Measurements from ENCODE around the gene NHLH1. TPM values are rescaled to one million over a fixed set of nuclear protein-coding genes. Genes with fewer than 3 reads are reported as not detected.
A peak's percentile ranks its signal among the peaks of the same experiment; 100 is the strongest.

The NHLH1 gene
- total RNA-seq, 4 donors from 2014 or later = not detected

DNA sequence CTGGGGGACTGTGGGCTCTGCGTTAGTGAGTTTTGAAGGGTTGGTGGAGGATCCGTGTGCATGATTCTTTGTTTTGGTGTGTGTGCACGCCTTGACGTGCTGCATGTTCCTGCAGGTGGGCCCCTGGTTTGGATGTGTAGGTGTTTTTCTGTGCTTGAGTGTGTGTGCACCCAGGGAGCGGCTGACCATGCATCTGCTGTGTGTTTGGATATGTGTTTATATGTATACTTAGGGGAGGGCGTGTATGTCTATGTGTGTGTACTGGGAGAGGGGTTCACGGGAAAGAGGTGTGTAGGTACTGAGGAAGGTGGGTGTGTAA is 34.6 kb downstream of the NHLH1 start:
- intact Hi-C loops (cut with DNase I) = no loop called here
- WGBS, 2 donors = 32 to 46% methylated on average over 7 of the region's 7 CpGs

GRCh38 chr1:160402001-160402795 is 35.3 kb downstream of the NHLH1 start:
- no peak for DNase-seq
- Histone ChIP-seq H3K9me3 (no peaks in the 10 kb centered on the region), H3K4me3 (replicated peaks in 1 of 3) (no peak overlapping the region), H3K4me1 (peaks cover 9 to 34% of the 10 kb centered on the region in 2 donors), H3K27me3 (no peaks in the 10 kb centered on the region), H3K27ac (peak overlapping the region in 1 of 3 donors; percentile 12), H3K36me3 (no peaks in the 10 kb centered on the region)
- intact Hi-C loops (cut with DNase I) = no loop called here
- WGBS, 2 donors = 75 to 77% methylated on average over 9 of the region's 9 CpGs
- TF ChIP-seq, protein P1, sequence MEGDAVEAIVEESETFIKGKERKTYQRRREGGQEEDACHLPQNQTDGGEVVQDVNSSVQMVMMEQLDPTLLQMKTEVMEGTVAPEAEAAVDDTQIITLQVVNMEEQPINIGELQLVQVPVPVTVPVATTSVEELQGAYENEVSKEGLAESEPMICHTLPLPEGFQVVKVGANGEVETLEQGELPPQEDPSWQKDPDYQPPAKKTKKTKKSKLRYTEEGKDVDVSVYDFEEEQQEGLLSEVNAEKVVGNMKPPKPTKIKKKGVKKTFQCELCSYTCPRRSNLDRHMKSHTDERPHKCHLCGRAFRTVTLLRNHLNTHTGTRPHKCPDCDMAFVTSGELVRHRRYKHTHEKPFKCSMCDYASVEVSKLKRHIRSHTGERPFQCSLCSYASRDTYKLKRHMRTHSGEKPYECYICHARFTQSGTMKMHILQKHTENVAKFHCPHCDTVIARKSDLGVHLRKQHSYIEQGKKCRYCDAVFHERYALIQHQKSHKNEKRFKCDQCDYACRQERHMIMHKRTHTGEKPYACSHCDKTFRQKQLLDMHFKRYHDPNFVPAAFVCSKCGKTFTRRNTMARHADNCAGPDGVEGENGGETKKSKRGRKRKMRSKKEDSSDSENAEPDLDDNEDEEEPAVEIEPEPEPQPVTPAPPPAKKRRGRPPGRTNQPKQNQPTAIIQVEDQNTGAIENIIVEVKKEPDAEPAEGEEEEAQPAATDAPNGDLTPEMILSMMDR (IDR thresholded peaks at IDR 0.05) = no peak
- no peak for TF ChIP-seq POLR2A (IDR thresholded peaks at IDR 0.05)

More for the DNA sequence above, 34.6 kb downstream of the NHLH1 start:
- Histone ChIP-seq H3K36me3 (no peaks in the 10 kb centered on the region), H3K27ac (peak overlapping the region in 1 of 3 donors; percentile 82), H3K4me3 (replicated peaks in 1 of 3) (peak overlapping the region in 2 of 3 donors; percentile 9 to 82), H3K27me3 (no peaks in the 10 kb centered on the region), H3K9me3 (no peaks in the 10 kb centered on the region), H3K4me1 (peaks cover 9 to 34% of the 10 kb centered on the region in 2 donors)
- TF ChIP-seq POLR2A (IDR thresholded peaks at IDR 0.05) = no peak
- TF ChIP-seq, protein P1 (IDR thresholded peaks at IDR 0.05) = no peak
- no peak for DNase-seq

- intact Hi-C loops (cut with DNase I) = no loop called here
- DNase-seq = no peak
- peaks cover 9 to 39% of the 10 kb centered on the region in 2 donors for H3K4me1 ChIP-seq
- no peak for TF ChIP-seq POLR2A (IDR thresholded peaks at IDR 0.05)
- TF ChIP-seq, protein P1 (IDR thresholded peaks at IDR 0.05) = no peak
- peak overlapping the region in 1 of 3 donors; percentile 44 for H3K27ac ChIP-seq
- H3K9me3 ChIP-seq = no peaks in the 10 kb centered on the region
- WGBS, 2 donors = 72 to 80% methylated on average over 3 of the region's 3 CpGs
- no peaks in the 10 kb centered on the region for H3K36me3 ChIP-seq
- no peak overlapping the region for H3K4me3 ChIP-seq (replicated peaks in 1 of 3)
- H3K27me3 ChIP-seq = no peaks in the 10 kb centered on the region
Observed at GRCh38 chr1:160403244-160403643, 36.4 kb downstream of the NHLH1 start.

DNA sequence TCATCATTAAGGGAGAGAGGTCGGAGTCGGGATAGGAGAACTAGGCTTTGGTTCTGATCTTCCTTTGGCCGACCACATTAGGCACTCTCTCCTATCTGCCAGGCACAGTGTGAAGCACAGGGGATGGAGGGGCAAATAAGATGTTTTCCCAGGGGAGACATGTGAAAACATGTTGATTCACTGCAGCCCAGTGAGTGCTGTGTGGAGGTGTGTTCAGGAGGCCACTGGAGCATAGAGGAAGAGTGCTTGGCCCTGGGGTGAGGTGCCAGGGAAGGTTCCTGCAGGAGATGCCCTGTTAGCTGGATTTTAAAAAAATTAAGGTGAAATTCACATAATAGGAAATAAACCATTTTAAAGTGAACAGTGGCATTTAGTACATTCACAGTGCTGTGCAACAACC is 37.2 kb downstream of the NHLH1 start:
- no peaks in the 10 kb centered on the region for H3K27me3 ChIP-seq
- H3K4me1 ChIP-seq = peaks cover 9 to 39% of the 10 kb centered on the region in 2 donors
- TF ChIP-seq, protein P1 (IDR thresholded peaks at IDR 0.05) = no peak
- no peak for TF ChIP-seq POLR2A (IDR thresholded peaks at IDR 0.05)
- no peak overlapping the region for H3K4me3 ChIP-seq (replicated peaks in 1 of 3)
- 57 to 58% methylated on average over 3 of the region's 3 CpGs for WGBS, 2 donors
- intact Hi-C loops (cut with DNase I) = no loop called here
- H3K36me3 ChIP-seq = no peaks in the 10 kb centered on the region
- peak overlapping the region in 1 of 3 donors; percentile 44 for H3K27ac ChIP-seq
- H3K9me3 ChIP-seq = no peaks in the 10 kb centered on the region
- DNase-seq = peak; percentile 67 to 72

DNA sequence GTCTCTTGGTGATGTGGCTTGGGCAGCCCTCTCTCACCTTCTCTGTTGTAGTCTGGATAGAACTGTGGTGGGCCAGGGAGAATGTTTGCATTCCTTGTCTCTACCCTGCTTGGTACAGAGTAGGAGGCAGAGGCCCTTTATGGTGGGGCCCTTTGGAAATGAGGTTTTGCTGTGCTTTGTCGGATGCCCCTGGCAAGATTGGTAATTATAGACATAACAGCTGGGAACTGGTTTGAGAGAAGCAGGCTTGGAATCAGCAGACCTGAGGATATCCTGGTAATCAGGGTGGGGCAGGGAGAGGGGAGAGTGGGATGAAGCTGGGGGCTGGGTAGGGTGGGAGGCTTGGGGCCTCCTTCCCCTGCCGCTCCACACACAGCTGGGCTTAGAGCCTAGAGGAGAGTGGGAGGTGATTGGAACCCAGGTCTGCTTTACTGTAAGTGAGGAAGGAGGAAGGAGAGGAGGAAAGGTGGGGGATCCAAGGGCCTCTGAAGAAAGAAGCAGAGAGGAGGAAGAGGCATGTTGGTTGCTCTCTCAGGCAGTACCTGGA is 38.5 kb downstream of the NHLH1 start:
- 90 to 96% methylated on average over 2 of the region's 2 CpGs for WGBS, 2 donors
- Histone ChIP-seq H3K36me3 (no peaks in the 10 kb centered on the region), H3K4me1 (peaks cover 9 to 34% of the 10 kb centered on the region in 2 donors), H3K27ac (no peak overlapping the region), H3K4me3 (replicated peaks in 1 of 3) (no peak overlapping the region), H3K9me3 (no peaks in the 10 kb centered on the region), H3K27me3 (no peaks in the 10 kb centered on the region)
- TF ChIP-seq, protein P1 (IDR thresholded peaks at IDR 0.05) = no peak
- no peak for TF ChIP-seq POLR2A (IDR thresholded peaks at IDR 0.05)
- no peak for DNase-seq
- intact Hi-C loops (cut with DNase I) = no loop called here
